Heart left ventricle (tissue), 16 donors: Measurements from ENCODE around the gene GPLD1. TPM values are rescaled to one million over a fixed set of nuclear protein-coding genes. Genes with fewer than 3 reads are reported as not detected.

ENCODE experiments used
- ATAC-seq, 4 donors: fragments of 200-7000 bp; cut with Tn5 transposase; one replicate each; pipeline ENCODE4 v1.9.1; 2020 to 2022; ENCODE audit warnings: moderate library complexity in 4 of 4, mild to moderate bottlenecking in 3 of 4, moderate number of reproducible peaks in 1 of 4
- DNase-seq, 5 donors: peaks; one replicate each; pipeline ENCODE4 v3.0.0-alpha.2; 2020
- H3K27ac ChIP-seq, 12 donors: fragments of 200-600 bp; sonication (generic) in 4 of 12; one replicate each; pipeline versions ENCODE4 v1.5.0 to v1.8.0; 2016 to 2022; ENCODE audit warnings: mild to moderate bottlenecking in 2 of 12
- H3K27me3 ChIP-seq, 9 donors: fragments of 200-600 bp; sonication (generic) in 2 of 9; one replicate each; pipeline versions ENCODE4 v1.5.1 to v1.8.0; 2016 to 2022; ENCODE audit warnings: mild to moderate bottlenecking in 3 of 9
- H3K36me3 ChIP-seq, 9 donors: fragments of 200-600 bp; sonication (generic) in 2 of 9; one replicate each; pipeline versions ENCODE4 v1.5.0 to v1.8.0; 2018 to 2022; ENCODE audit warnings: mild to moderate bottlenecking in 2 of 9
- H3K4me1 ChIP-seq, 12 donors: fragments of 200-600 bp; sonication (generic) in 4 of 12; one replicate each; pipeline versions ENCODE4 v1.5.0 to v1.8.0; 2016 to 2022; ENCODE audit warnings: mild to moderate bottlenecking in 3 of 12
- H3K4me3 ChIP-seq, 12 donors: fragments of 200-600 bp; sonication (generic) in 4 of 12; one replicate each; pipeline versions ENCODE4 v1.5.0 to v1.8.0; 2017 to 2022; ENCODE audit warnings: mild to moderate bottlenecking in 9 of 12, moderate library complexity in 4 of 12
- H3K9me3 ChIP-seq, 12 donors: fragments of 200-600 bp; sonication (generic) in 4 of 12; one replicate each; pipeline versions ENCODE4 v1.5.0 to v1.8.0; 2016 to 2022; ENCODE audit warnings: mild to moderate bottlenecking in 1 of 12
- CTCF ChIP-seq, 12 donors: fragments of 200-600 bp; sonication (generic) in 4 of 12; IDR thresholded peaks; one replicate each; pipeline versions ENCODE4 v1.5.0 to v1.8.0; 2018 to 2022; ENCODE audit warnings: antibody characterized with exemption in 12 of 12, mild to moderate bottlenecking in 5 of 12
- POLR2A ChIP-seq, 2 donors: fragments of 450-650 bp; IDR thresholded peaks; one replicate each; pipeline ENCODE4 v1.6.1; 2017; ENCODE audit warnings: antibody characterized with exemption in 2 of 2, mild to moderate bottlenecking in 2 of 2, moderate library complexity in 2 of 2
- WGBS, 4 donors: extraction: QIAGEN DNeasy Blood & Tissue Kit in 2 of 4; methylation state at CpG; one replicate each; pipeline versions ENCODE4 v1.1.5 to v1.1.7; 2013 to 2018; 5-methylcytosine and 5-hydroxymethylcytosine counted together
- intact Hi-C, 10 donors: fragments of 100-400 bp; cut with DNase I; formaldehyde crosslinking; loops; one replicate each; pipeline versions ENCODE4 v1.11.1 to v1.14.2; 2022
- polyA plus RNA-seq, 2 donors: library from polyadenylated mRNA; stranded (reverse); fragments of 200-250 nt; gene quantifications; one replicate each; pipeline ENCODE4 v1.2.3, GENCODE V29; 2013
- total RNA-seq, 9 donors: library from RNA; depleted of rRNA in 2 of 9; stranded (reverse); fragments of >200 nt in 2 of 9; fragmentation: NEBNext Ultra II Directional in 3 of 9; extraction: Animal tissue kit (Norgen Biotek cat#: 25700) in 3 of 9; gene quantifications; one replicate each; pipeline versions ENCODE4 v1.1.0 to v1.2.4, GENCODE V29; 2016 to 2023
- donor health status: ischemic (EF 13 %, LVEDD 7.1; RV severe dilation, severe dysfunction).
- donor health status: healthy with polysubstance abuse.
- donor health status: DM: no; HTN: yes; CAD: no.
- donor health status: DM: no; HTN: no; CAD: no.
- donor health status: ischemic (EF 25% LVEDD 6.9; RV normal size, moderate dysfunction).
- donor health status: ischemic (EF 25% LVEDD 5.7; RV mildly dilated, moderate dysfunction).
- donor health status: healthy.
- donor health status: DM: yes; HTN: yes; CAD: no.
- donor health status: ischemic (EF 35%, LVEDD 5.7; RV mildly dilated, moderate dysfunction).
- donor health status: nonischemic (EF 11% LVEDD 7.7; RV severe dilation, severe dysfunction).
- donor health status: DM: yes; HTN: yes; CAD: no.
- donor health status: PGD.
- donor health status: ischemic (EF 29% LVEDD 5.4; RV normal size, mild dysfunction).
- donor health status: nonischemic (EF 23%, LVEDD 6.1; RV moderate dilation, normal function).

The GPLD1 gene
- total and polyA plus RNA-seq, 11 donors, result 0.18 to 0.99 (median 0.81) TPM

- DNase-seq, result no peak
- no peak for ATAC-seq
- H3K36me3 ChIP-seq, result peaks cover 0 to 1% (median 0%) of the 10 kb centered on the region in 9 donors
- no peak overlapping the region for H3K27ac ChIP-seq
- H3K27me3 ChIP-seq, result no peaks in the 10 kb centered on the region
- WGBS, 4 donors, result 86 to 96% (median 93%) methylated on average over 4 of the region's 4 CpGs
- H3K9me3 ChIP-seq, result no peaks in the 10 kb centered on the region
- intact Hi-C loops, result no loop called here
- H3K4me1 ChIP-seq, result no peaks in the 10 kb centered on the region
- no peak overlapping the region for H3K4me3 ChIP-seq
- TF ChIP-seq POLR2A (IDR thresholded peaks at IDR 0.05) (no peak), CTCF (IDR thresholded peaks at IDR 0.05) (no peak)
These were observed 44.8 kb downstream of the GPLD1 start for GRCh38 chr6:24444588-24444987.

GRCh38 chr6:24441599-24441904 lies 47.8 kb downstream of the GPLD1 start:
- H3K27ac ChIP-seq, result no peak overlapping the region
- no peaks in the 10 kb centered on the region for H3K4me1 ChIP-seq
- intact Hi-C loops, result no loop called here
- peaks cover 0 to 5% (median 0%) of the 10 kb centered on the region in 9 donors for H3K36me3 ChIP-seq
- no peaks in the 10 kb centered on the region for H3K9me3 ChIP-seq
- DNase-seq (no peak), ATAC-seq (no peak)
- no peaks in the 10 kb centered on the region for H3K27me3 ChIP-seq
- H3K4me3 ChIP-seq, result no peak overlapping the region
- WGBS, 4 donors, result 80 to 93% (median 86%) methylated on average over 3 of the region's 3 CpGs
- TF ChIP-seq CTCF (IDR thresholded peaks at IDR 0.05) (no peak), POLR2A (IDR thresholded peaks at IDR 0.05) (no peak)

GRCh38 chr6:24440897-24441598 lies 48.3 kb downstream of the GPLD1 start:
- peaks cover 0 to 5% (median 0%) of the 10 kb centered on the region in 9 donors for H3K36me3 ChIP-seq
- H3K9me3 ChIP-seq, result no peaks in the 10 kb centered on the region
- DNase-seq (no peak), ATAC-seq (no peak)
- H3K27ac ChIP-seq, result no peak overlapping the region
- TF ChIP-seq POLR2A (IDR thresholded peaks at IDR 0.05) (no peak), CTCF (IDR thresholded peaks at IDR 0.05) (no peak)
- intact Hi-C loops, result no loop called here
- WGBS, 4 donors, result 84 to 91% (median 88%) methylated on average over 16 of the region's 16 CpGs
- no peaks in the 10 kb centered on the region for H3K27me3 ChIP-seq
- no peak overlapping the region for H3K4me3 ChIP-seq
- no peaks in the 10 kb centered on the region for H3K4me1 ChIP-seq

GRCh38 chr6:24439858-24440539 lies 49.4 kb downstream of the GPLD1 start:
- intact Hi-C loops, result loop anchor here in 5 of 10 donors (10.0 kb wide), 3 partner anchors 75 to 325 kb away; no protein-coding TSS in a partner anchor
- Histone ChIP-seq H3K4me1 (no peaks in the 10 kb centered on the region), H3K36me3 (peaks cover 0 to 5% (median 0%) of the 10 kb centered on the region in 9 donors), H3K9me3 (no peaks in the 10 kb centered on the region), H3K27ac (no peak overlapping the region), H3K27me3 (no peaks in the 10 kb centered on the region), H3K4me3 (no peak overlapping the region)
- DNase-seq (no peak), ATAC-seq (no peak)
- 85 to 92% (median 89%) methylated on average over 3 of the region's 3 CpGs for WGBS, 4 donors
- TF ChIP-seq CTCF (IDR thresholded peaks at IDR 0.05), result no peak
- TF ChIP-seq POLR2A (IDR thresholded peaks at IDR 0.05), result no peak
